Activated CD4-positive, alpha-beta T cell treated with anti-CD3 and anti-CD28 coated beads for 4 hours (primary cell): ENCODE data around the gene KCTD16.

Experiments used
- DNase-seq, 2 donors: peaks; one replicate each; pipeline ENCODE4 v3.0.0-alpha.2; 2020

KCTD16 gene

DNA sequence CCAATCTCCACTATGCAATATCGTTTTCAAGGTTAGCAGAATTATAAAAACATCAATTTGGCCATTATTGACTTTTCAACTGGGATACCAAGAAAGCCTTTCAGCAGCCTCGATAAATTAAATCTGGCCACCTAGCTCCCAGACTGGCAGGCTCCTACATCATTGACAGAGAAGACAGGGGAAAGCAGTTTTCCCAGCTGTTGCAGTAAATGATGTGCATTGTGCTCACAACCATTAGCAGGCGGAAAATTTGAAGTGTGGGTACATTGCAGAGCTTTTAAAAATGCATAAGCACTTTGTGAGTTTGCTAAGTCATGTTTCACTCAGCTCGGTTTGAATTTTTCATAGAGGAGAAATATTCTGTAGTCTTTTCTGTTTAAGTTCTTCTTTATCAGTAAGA lies 297.9 kb downstream of the KCTD16 start:
- no peak for DNase-seq

- no peak for DNase-seq
Observed at GRCh38 chr5:144469106-144469505, 298.4 kb downstream of the KCTD16 start.

DNA sequence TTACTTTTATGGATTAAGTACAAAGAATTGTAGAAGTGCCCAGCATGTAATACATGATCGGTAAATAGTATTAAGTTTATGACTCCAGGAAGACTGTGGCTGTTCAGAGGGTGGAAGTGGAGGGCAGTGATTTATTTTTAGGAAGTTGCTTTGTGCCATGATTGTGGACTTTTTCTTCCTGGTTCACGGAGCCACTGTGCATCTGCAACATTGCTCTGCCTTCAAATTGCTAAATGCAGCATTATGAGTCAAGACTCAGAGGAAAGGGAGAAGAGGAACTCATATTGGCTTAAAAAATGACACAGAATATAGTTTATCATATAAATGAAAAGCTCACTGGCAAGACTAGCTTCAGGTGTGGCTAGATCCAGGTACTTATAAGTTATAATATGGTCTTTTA lies 301.5 kb downstream of the KCTD16 start:
- no peak for DNase-seq

DNA sequence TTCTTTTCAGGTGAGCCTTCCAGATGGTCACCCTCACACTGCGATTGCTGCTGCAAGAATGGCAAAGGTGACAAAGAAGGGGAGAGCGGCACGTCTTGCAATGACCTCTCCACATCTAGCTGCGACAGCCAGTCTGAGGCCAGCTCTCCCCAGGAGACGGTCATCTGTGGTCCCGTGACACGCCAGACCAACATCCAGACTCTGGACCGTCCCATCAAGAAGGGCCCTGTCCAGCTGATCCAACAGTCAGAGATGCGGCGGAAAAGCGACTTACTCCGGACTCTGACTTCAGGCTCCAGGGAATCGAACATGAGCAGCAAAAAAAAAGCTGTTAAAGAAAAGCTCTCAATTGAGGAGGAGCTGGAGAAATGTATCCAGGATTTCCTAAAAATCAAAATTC lies 303.0 kb downstream of the KCTD16 start:
- DNase-seq, result no peak

- DNase-seq, result no peak
Observed at GRCh38 chr5:144478565-144478964, 307.9 kb downstream of the KCTD16 start.

GRCh38 chr5:144481861-144482260 lies 311.2 kb downstream of the KCTD16 start:
- no peak for DNase-seq

- DNase-seq, result no peak
Observed at GRCh38 chr5:144484124-144484897, 313.6 kb downstream of the KCTD16 start.

DNA sequence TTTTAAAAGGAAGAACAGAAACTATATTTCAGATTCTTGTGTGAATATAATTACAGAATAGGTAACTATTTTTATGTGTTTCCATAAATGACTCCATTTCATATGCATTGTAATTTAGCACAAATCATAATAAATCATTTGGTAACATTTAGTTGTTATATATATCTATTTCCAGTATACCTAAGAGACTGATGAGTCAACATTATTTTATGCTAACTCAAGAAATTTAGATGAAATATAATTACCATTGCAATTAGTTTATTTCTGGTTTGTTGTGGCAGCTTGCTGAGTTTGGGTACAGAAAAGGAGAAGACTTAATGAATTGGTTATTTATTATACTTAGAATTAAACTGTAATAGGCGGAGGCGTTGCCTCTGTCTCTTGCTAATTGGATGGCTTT lies 314.9 kb downstream of the KCTD16 start:
- DNase-seq, result no peak

GRCh38 chr5:144487207-144487606 lies 316.5 kb downstream of the KCTD16 start:
- DNase-seq, result no peak

DNA sequence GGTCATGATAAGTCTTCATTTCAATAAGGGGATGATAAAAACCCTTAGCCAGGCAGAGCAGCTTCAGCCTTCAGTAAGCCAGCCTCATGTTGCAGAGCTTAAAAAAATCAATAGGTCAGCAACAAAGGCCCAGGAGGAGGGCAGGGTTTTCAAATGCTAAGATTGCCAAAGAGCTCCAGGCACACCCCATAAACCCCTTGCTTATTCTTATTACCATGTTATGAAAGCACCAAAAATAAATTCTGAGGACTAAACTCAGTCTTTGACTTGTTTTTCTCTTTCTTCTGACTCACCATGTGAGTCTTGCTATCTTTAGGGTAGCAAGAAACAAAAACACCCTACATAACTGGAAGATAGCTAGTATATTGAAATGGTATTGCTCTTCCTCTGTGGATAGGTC lies 317.1 kb downstream of the KCTD16 start:
- DNase-seq, result no peak

GRCh38 chr5:144503123-144503522 lies 332.4 kb downstream of the KCTD16 start:
- no peak for DNase-seq

GRCh38 chr5:144504929-144505577 lies 334.4 kb downstream of the KCTD16 start:
- no peak for DNase-seq

DNA sequence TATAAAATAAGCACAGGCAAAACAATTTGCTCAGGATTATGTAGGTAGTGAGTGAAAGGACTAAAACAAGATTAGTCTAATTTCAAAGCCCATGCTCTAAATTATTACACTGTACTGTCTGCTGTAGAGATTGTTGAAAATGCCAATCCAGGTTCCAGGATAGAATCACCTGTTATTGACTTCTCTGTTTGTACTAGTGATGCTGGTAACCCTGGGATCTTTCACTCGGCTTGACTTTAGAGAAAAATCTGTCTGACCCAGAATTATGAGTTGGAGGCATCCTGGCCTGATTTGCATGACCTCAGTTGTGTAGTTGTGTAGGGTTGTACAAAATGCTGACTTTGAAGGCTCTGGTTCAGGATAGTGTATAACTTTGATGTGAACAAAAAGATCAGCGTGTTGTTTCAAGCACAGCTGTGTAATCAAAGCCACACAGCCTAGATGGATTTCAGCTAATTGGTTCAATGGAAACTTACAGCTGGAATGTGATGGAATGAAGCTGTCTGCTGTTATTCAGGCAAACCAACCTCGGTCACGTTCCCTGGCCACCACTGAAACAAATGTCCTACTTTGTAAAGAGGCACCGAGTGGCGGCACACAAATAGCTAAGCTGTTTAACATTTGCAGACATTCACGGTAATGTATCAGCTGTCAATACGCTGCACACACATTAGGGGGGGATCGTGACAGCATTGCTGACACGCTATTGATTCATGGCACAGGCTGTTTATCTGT lies 340.3 kb downstream of the KCTD16 start:
- no peak for DNase-seq

GRCh38 chr5:144511580-144512072 lies 341.0 kb downstream of the KCTD16 start:
- DNase-seq, result no peak

DNA sequence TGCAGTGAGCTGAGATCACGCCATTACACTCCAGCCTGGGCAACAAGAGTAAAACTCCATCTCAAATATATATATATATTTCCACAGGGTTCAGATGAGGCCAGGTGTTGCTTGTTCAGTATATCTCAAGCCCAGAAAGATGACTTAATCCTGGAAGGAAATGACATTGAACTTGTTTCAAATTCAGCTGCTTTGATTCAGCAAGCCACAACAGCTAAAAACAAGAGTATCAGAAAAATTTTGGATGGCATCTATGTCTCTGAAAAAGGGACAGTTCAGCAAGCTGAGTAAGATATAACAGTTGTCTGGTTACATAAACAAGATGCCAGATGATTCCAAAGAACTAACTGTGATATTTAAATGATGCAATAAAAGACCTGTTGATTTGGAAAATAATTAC lies 352.0 kb downstream of the KCTD16 start:
- no peak for DNase-seq

DNA sequence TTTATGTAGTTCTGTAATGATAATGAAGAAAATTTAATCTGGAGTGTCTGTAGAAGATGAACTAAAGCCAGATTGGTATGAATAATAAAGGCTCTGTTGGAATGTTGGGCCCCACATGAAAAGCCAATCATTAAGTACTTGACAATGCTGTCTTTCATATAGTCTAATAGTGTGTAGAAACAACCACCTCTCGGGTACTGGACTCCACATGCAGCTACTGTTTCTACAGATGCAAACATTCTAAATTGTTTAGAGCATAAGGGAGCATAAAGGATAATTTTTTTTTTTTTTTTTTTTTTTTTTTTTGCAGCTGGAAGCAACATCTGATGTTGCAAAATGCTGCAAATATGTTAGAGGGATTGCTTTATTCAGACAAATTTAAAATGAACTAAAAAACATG lies 354.3 kb downstream of the KCTD16 start:
- DNase-seq, result no peak

- no peak for DNase-seq
Observed at GRCh38 chr5:144531188-144531587, 360.5 kb downstream of the KCTD16 start.
